HG03469 (cell line): ENCODE results near the gene NLRX1.
"Not testable (repeated sequence)": the region's sequence is repeated elsewhere in the genome, so short reads cannot be mapped to it uniquely, and the experiment has no call there.

Experiments
- ATAC-seq: cut with Tn5 transposase; IDR thresholded peaks from one replicate; pipeline ENCODE4 v1.9.1; 2021; ENCODE audit warnings: mild to moderate bottlenecking, moderate library complexity, moderate number of reproducible peaks; ENCODE audit not compliant: unreplicated experiment

NLRX1 gene, protein sequence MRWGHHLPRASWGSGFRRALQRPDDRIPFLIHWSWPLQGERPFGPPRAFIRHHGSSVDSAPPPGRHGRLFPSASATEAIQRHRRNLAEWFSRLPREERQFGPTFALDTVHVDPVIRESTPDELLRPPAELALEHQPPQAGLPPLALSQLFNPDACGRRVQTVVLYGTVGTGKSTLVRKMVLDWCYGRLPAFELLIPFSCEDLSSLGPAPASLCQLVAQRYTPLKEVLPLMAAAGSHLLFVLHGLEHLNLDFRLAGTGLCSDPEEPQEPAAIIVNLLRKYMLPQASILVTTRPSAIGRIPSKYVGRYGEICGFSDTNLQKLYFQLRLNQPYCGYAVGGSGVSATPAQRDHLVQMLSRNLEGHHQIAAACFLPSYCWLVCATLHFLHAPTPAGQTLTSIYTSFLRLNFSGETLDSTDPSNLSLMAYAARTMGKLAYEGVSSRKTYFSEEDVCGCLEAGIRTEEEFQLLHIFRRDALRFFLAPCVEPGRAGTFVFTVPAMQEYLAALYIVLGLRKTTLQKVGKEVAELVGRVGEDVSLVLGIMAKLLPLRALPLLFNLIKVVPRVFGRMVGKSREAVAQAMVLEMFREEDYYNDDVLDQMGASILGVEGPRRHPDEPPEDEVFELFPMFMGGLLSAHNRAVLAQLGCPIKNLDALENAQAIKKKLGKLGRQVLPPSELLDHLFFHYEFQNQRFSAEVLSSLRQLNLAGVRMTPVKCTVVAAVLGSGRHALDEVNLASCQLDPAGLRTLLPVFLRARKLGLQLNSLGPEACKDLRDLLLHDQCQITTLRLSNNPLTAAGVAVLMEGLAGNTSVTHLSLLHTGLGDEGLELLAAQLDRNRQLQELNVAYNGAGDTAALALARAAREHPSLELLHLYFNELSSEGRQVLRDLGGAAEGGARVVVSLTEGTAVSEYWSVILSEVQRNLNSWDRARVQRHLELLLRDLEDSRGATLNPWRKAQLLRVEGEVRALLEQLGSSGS

DNA sequence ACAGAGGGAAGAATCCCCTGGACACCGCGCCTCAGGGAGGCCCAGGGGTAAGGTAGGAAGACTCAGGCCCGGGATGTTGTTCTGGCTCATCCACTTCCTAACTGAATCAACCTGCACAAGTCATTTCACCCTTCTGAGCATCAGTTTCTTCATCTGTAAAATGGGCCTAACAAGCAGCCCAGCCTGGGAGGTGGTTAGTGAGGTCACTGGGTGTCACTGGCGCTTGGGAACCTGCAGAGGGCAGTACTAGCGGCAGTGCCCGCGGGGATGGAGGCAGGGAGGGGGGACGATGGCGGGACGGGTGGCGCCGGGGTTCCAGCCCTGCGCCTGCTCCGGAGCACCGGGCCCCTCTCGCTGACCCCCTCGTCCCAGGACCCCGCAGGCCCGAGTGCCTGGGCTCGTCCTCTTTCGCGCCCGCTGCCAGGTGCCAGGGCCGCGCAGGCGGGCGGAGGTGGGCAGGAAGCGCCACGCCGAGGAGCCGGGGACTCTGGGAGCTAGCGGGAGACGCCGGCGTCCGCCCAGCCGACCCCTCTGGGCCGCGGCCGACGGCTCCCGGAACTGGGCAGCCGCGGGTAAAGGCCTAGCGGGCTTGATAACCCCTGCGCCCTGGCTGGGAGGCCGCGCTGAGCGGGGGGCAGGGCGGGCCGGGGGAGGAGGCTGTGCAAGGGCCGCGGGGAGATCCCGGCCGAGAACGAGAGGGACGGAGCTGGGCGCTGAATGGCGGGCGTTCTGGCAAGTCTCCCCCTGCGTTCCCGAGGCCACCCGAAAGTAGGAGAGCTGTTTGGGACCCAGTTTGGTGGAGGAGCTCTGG is at the start of gene NLRX1:
TSS of gene NLRX1 (plus strand) at position 255 of the 811 bp plus-strand sequence. CDS start 2,679 bp downstream, outside the sequence.
- peak; percentile 89 for ATAC-seq

DNA sequence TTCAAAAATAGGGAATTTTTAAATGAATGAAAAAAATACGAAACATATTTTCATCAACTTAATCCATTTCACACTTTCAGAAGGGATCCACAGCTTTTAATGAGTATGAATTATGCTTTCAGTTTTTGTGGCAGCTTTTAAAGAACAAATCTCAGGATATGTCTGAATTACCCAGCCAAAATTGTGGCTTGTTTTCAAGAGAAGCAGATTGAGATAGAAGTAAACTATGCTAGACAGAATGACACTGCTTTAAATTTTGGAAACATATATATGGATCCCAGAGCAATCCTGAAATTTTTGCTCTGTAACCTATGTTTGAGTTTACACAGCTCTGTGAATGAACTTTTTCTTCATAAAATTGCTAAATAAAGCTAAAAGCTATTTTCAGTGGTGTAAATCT is 49.6 kb upstream of the NLRX1 start:
- no peak for ATAC-seq

DNA sequence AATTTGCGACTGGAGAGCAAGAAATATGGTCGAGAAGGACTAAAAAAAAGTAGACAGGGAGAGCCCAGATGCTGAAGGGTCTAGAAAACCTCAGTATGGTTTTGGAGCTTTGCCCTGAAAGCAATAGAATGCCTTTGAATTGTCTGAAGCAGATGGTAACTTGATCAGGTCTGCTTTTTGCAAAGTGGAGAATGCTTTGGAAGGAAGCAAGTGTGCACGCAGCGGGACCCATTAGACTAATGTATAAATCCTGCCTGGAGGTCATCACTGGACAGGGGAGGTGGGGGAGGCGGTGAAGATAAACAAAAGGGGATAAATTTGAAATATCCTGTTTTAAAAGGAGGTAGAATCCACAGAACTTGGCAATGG is 47.9 kb upstream of the NLRX1 start:
- no peak for ATAC-seq

DNA sequence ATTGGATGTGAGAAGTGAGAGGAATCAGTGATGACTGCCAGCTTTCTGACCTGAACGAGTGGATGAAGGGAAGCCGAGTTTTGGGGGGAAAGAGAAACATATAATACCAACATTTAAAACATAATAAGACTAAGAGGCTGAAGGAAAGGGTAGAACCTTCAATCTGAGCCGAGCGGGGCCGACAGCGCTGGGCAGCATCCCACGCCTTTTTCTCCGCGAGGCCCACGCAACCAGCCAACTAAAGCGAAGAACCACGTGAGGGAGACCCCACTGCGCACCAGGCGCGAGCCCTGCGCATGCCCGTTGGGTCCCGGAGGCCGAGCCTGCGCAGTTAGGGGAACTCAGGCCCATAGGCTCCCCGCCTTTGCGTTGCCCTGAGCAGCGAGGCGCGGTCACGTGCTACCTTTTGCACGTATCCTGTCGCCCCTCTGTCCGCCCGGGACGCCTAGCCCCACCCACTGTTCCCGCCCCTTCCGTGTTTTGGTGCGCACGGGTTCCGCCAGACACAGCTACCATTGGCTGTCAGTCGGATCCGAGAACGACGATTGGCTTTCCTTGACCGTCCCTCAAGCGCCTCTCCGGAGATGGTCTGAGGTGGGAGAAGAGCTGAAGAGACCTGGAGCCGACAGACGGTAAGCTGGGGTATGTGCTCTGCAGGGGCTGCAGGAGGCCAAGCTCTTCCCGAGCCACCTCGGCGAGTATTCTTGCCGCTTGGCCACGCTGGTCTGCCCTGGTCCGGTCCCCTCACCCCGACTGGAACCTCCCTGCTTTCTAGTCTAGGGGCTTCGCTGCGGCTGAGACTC is 47.3 kb upstream of the NLRX1 start, which contains the start of gene HINFP:
TSS of gene HINFP (plus strand) at position 573 of the 803 bp plus-strand sequence. CDS start 5,365 bp downstream, outside the sequence.
- ATAC-seq: peak; percentile 92

DNA sequence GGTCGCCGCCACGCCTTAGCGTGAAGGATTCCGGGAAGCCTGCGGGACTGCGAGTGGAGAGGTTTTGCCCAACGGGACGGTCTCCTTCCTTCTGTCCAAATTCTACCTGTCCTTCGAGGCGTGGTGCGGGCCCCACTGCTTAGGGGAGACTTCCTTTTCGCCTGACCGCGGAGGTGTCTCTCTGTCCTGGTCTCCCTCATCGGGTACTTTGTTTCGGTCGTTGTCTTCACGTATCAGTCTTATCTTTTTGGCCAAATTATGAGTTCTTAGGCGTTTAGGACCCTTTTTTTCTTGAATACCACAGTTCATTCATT is 46.8 kb upstream of the NLRX1 start:
- no peak for ATAC-seq

DNA sequence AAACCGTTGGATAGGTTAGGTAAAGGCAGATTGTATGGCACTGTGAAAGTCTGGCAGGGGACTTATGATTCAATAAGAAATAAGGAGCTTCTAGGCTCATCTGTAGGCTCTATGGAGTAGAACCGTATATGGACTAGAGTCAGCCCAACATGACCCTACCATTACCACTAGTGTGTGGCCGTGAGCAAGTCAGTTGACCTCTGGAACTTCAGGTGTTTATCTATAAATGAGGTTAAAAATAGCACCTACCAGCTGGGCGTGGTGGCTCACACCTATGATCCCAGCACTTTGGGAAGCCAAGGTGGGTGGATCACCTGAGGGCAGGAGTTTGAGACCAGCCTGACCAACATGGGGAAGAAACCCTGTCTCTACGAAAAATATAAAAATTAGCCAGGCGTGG is 42.7 kb upstream of the NLRX1 start:
- no peak for ATAC-seq

DNA sequence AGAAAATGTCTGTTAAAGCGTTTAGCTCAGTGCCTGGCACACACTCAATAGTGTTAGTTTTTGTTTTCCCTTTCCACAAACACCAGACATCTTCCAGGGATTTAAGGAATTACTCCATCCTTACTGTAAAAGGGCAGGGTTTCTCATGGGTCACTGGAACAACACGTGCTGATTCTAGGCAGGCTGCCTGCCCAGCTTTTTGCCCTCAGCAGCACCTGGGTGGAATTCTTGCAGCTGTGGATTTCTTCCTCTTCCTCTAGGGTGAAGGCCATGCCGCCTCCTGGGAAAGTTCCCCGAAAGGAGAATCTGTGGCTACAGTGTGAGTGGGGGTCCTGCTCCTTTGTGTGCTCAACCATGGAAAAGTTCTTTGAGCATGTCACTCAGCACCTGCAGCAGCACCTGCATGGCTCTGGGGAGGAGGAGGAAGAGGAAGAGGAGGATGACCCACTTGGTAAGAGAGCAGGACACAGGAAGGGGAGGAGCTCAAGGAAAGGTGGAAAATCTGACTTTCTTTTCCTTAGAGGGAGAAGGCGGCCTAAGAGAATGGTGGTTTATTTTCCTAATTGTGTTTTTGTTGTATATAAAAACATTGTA is 41.8 kb upstream of the NLRX1 start:
- no peak for ATAC-seq

DNA sequence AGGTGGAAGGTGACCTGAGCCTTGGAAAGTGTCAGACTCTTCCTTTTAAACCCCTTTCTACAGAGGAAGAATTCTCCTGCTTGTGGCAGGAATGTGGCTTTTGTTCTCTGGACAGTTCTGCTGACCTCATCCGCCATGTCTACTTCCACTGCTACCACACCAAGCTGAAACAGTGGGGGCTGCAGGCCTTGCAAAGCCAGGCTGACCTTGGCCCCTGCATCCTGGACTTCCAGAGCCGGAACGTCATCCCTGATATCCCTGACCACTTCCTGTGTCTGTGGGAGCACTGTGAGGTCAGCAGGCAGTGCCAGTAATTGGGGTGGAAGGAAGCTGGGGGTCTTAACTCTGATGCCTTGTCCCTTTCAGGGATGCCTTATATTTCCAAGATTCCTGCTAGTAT is 37.9 kb upstream of the NLRX1 start:
- ATAC-seq: no peak

DNA sequence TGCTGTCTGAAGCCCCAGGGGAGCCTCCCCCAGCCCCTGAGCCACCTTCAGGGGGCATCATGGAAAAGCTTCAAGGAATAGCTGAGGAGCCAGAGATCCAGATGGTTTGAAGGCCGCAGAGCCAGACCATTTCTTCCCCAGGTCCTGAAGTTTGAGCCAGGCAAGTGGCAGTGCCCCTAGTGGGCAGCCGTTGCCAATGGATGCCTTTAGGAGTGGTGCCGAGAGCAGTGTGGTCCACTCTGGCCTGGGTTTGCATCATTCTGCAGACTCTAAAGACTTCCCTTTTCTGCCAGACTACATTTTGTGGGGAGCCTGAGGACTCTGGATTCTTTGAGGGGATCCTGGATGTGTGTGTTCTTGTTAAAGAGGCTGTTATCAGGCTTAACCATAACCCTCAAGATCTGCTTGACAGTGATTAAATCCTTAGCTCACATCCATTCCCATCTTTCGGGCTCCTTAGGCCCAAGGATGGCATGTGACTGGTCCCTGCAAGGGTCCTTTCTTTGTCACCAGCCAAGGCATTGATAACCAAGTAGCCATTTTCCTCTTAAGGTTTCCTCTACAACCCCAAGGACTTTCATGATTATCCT is 34.0 kb upstream of the NLRX1 start:
- no peak for ATAC-seq

DNA sequence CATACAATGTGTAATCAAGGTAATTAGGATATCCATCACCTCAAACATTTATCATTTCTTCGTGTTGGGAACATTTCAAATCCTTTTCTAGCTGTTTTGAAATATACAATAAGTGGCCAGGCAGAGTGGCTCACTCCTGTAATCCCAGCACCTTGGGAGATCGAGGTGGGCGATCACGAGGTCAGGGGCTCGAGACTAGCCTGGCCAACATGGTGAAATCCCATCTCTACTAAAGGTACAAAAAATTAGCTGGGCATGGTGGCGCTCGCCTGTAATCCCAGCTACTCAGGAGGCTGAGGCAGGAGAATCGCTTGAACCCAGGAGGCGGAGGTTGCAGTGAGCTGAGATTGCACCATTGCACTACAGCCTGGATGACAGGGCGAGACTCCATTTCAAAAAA is 29.2 kb upstream of the NLRX1 start:
- ATAC-seq: not testable (repeated sequence)

DNA sequence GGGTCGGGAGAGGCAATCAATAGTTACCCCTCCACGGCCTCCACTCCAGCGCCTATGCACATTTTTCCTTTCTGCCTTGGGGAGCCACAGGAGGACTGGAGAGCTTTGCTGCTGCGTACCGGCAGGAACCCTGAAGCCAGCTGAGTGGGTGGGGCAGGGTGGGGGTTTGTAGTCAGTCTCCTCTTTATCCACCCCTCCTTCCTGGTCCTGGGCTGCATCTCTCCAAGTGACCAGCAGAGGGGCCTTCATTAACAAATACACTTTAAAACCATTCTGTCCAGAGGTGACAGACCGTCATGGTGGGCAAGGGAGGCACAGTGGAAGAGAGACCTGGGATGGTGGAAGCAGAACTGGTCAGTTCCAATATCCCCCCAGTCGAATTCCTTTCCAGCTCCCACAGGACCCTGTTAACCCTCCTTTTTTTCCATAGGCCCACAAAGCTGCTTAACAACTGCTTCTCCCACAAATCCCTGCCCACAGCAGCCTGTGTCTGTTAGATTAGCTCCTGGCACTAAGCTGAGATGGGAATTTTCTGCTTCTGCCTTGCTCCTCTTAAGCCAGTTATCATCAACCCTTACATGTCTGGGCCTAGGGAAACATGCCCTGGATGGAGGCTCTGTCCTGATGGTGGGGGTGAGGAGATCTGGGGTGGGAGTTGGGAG is 23.6 kb upstream of the NLRX1 start:
- no peak for ATAC-seq

DNA sequence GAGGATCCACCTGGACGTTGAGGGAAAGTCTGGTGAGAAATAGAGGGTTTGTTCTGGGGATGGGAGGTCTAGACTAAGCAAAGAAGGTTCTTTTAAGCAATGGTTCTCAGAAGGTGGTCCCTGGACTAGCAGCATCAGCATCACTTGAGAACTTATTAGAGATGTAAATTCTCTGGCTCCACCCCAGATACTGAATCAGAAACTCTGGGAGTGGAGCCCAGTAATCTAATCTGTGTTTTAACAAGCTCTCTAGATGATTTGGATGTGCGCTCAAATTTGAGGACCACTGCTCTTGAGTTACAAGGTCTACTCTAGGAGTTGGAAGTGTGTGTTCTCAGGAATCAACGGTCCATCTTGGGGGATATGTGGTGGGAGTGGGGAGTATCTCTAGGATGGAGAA is 23.0 kb upstream of the NLRX1 start:
- ATAC-seq: no peak

DNA sequence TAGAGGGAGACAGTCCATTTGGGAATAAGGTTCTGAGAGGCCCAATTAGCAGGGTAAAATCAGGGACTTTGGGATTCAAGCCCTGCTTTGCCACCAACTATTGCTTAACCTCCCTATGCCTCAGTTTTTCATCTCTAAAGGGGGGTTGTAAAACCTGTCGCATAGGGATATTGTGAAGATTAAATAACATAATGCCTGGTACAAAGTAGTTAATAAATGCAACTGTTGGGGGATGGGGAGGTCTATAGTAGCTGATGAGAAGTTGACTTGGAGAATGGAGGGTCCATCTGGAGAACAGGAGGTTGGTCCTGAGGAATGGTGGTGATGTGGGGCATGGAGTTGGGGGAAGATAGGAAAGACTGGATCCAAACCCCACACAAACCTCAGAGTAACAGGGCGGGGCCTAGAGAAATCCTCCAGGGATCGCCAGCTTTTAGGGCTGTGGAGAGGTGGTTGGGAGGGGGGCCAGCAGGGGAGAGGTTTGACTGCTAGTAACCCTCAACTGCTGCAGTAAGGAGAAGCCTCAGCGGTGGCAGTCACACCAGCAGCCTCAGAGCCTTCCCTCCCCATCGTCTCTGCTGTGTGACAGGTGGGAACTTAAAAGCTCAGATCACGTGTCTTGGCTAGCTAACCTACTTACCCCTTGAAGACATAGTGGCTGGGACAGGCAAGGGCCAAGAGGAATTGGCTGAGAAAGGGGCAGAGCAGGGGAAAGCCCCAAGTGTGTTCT is 20.8 kb upstream of the NLRX1 start:
- no peak for ATAC-seq

DNA sequence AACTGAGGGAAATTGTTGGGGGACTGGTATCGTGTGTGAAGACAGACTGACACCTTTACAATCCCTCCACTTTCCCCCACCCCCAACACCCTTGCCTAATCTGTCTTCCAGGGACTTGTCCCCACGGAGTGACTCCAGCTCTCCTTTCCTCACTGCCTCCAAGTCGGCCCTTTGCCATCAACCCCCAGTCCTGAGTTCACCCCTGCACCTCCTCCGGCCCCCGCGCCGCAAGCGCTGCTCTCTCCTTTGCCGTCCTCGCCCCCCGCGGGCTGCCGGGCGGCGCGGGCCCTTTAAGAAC is 19.9 kb upstream of the NLRX1 start:
- no peak for ATAC-seq

DNA sequence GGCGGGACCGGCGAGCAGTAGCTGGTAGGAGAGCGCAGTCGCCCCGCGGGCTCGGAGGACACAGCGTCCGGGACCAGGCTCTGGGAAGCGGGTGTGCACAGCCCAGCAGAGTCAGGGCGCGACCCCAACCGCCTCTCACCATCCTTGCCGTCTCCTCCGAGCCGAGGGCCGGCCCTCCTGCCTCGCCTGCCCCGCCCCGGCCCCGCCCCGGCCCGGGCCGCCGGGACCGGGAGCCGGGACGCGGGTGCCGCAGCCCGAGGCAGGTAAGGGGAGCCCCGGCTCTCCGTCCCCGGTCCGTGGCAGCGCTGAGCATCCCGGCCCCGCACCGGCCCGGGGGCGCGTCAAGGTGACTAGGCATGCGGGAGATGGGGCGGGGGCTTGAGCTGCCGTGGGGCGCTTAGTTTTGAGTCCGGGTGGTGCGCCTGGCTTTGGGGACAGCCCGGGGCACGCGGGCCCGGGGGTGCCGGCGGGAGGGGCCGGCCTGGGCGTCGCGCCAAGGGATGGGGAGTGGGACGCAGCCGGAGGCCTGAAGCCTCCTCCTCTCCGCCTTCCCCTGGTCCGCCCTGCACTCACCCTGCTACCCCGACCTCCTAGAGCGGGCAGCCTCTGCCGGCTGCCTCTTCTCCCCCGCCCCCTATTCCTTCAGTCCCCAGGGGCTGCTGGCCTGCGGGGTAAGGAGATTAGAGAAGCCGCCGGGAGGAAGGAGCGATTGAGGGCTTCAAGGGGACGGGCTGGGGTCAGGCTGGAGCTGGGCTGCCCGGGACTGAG is 19.3 kb upstream of the NLRX1 start, which contains the start of gene ABCG4:
TSS of gene ABCG4 (plus strand) at position 35 of the 768 bp plus-strand sequence. CDS start 914 bp downstream, outside the sequence.
- no peak for ATAC-seq

DNA sequence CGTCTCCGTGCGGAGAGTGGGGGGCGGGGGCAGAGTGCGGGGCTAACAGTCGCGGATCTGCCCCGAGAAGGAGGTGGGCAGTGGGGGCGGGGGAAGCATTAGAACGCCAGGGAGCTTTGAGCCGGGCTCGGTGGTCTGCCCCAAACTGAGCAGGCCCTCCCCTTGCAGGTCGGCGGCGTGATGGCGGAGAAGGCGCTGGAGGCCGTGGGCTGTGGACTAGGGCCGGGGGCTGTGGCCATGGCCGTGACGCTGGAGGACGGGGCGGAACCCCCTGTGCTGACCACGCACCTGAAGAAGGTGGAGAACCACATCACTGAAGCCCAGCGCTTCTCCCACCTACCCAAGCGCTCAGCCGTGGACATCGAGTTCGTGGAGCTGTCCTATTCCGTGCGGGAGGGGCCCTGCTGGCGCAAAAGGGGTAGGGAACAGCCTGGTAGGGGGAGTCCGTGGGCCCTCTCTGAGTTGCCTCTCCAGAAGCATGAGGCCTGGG is 18.7 kb upstream of the NLRX1 start:
- ATAC-seq: no peak

DNA sequence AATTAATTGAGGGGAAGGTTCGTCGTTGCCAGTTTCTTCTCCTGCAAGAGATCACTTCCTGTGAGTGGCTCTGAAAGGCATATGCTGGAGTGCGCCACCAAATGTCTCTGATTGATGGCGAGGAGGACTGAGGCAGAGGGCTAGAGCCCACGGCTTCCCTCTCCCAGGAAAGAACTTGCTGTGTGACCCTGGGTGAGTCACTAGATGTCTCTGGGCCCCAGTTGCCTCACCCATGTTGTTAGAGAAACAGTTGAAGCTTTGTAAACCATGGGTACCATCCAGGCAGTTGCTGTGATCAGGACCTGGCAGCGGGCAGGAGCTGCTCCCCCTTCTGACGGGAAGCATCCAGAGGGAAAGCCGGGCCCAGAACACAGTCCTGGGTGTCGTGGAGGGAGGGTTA is 16.5 kb upstream of the NLRX1 start:
- ATAC-seq: no peak
